ENCODE measurements around the gene KCTD8. TPM values are rescaled to one million over a fixed set of nuclear protein-coding genes. Genes with fewer than 3 reads are reported as not detected.

The KCTD8 gene
- total RNA-seq (2022; extraction: Qiagen RNA extraction), result not detected in 5 replicates

DNA sequence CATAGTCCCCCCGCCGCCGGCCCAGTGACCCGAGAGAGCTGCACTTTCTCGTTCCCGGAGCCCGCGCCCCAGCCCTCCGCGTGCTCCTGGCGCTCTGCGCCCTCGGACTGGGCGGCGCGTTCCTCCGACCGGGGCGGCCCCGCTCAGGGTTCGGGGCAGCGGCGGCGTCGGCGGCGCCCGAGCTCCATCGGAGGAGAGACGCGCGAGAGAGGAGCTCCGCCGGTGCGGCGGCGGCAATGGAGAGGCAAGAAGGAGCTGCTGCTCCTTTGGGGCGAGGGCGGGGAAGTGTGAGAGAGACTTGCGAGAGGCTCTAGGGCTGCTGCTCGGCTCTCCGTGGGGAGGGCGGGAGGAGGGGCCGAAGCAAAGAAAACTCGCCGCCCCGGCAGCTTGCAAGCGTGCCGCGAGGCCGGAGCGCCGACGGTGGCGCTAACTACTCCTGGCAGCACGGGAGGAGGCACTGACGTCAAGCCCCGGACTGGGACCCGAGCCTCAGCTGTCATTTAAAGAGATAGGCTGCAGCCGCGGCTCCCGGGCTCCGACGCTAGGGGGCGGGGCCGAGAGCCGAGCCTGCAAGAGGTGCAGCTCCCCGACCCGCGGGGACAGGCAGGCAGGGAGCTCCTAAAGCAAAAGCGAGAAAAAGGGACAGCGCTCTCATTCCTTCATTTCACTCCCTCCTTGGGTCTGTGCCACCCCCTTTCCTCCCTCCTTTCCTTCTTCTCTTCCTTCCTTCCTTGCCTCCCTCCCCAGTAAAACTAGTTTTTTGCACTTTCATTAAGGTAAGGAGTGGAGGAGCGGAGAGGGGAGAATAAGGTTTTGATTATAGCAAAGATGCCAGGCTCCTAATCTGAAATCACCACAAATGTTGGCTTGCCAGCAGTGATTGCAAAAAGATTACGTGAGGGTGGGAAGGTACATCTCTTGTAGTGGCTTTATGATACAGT lies at the start of gene KCTD8:
TSS of gene KCTD8 (minus strand) at position 289 of the 941 bp plus-strand sequence.

Other genes starting within 250 kb of the KCTD8 start
- gene YIPF7, start 202.8 kb upstream of the KCTD8 start, total RNA-seq (2022; extraction: Qiagen RNA extraction), result not detected in 5 replicates
- 7.3 to 11.6 TPM (median 8.9 TPM) in 5 replicates for gene GUF1, start 229.6 kb upstream of the KCTD8 start, total RNA-seq (2022; extraction: Qiagen RNA extraction)

All from A549 treated with Hydrocortisone at 1 μM for 4 hours (cell line).